RCC 7860 (cell line): ENCODE results near the gene KCNJ15.

Experiments
- DNase-seq: peaks from one replicate; pipeline ENCODE4 v3.0.0-alpha.2; 2015; ENCODE audit warnings: low spot score
- FAIRE-seq: peaks from 2 replicates; lab custom pipeline; 2012; peaks lifted over from hg19 to GRCh38; lab: Jason Lieb, UNC

KCNJ15 gene

GRCh38 chr21:38351176-38351959, 94.6 kb downstream of the KCNJ15 start:
- FAIRE-seq, result no peak

GRCh38 chr21:38351961-38352521, 95.2 kb downstream of the KCNJ15 start:
- FAIRE-seq, result peak; percentile 68
- DNase-seq, result peak; percentile 70

More at GRCh38 chr21:38351176-38351959, 94.6 kb downstream of the KCNJ15 start:
- no peak for DNase-seq

- FAIRE-seq (no peak), DNase-seq (peak; percentile 58)
Measured at GRCh38 chr21:38352536-38353219, 95.9 kb downstream of the KCNJ15 start.

GRCh38 chr21:38354231-38354630, 97.4 kb downstream of the KCNJ15 start:
- DNase-seq (no peak), FAIRE-seq (no peak)

- FAIRE-seq (no peak), DNase-seq (no peak)
Measured at GRCh38 chr21:38354746-38355145, 98.0 kb downstream of the KCNJ15 start.

- no peak for FAIRE-seq
- no peak for DNase-seq
Measured at GRCh38 chr21:38355353-38355752, 98.6 kb downstream of the KCNJ15 start.

- no peak for FAIRE-seq
- peak; percentile 56 for DNase-seq
Measured at GRCh38 chr21:38355992-38356781, 99.4 kb downstream of the KCNJ15 start.
